Natural killer cell (primary cell): ENCODE measurements around the gene ZFP37. TPM values are rescaled to one million over a fixed set of nuclear protein-coding genes. Genes with fewer than 3 reads are reported as not detected.

Experiments
- ATAC-seq, 3 donors: fragments of 150-1000 bp in 2 of 3; fragments of 200-7000 bp in 1 of 3; cut with Tn5 transposase; 1 replicate in 1 of 3; 2 replicates in 2 of 3; pipeline ENCODE4 v1.10.0; 2021; ENCODE audit warnings: mild to moderate bottlenecking in 2 of 3, moderate library complexity in 2 of 3
- DNase-seq, 2 donors: peaks; one replicate each; pipeline versions ENCODE4 v3.0.0 to v3.0.0-alpha.2; 2013 to 2021; ENCODE audit warnings: mixed read lengths in 1 of 2
- H3K27ac ChIP-seq: one replicate; pipeline ENCODE4 v1.5.1; 2013; ENCODE audit warnings: mild to moderate bottlenecking, low read length
- H3K27me3 ChIP-seq: one replicate; pipeline ENCODE4 v1.6.1; 2013; ENCODE audit warnings: low read length; ENCODE audit not compliant: control insufficient read depth, insufficient read depth
- H3K36me3 ChIP-seq: one replicate; pipeline ENCODE4 v1.6.1; 2013; ENCODE audit warnings: low read length; ENCODE audit not compliant: control insufficient read depth, insufficient read depth
- H3K4me1 ChIP-seq: one replicate; pipeline ENCODE4 v1.6.1; 2013; ENCODE audit warnings: low read length; ENCODE audit not compliant: control insufficient read depth, insufficient read depth
- H3K4me3 ChIP-seq: one replicate; pipeline ENCODE4 v1.5.1; 2013; ENCODE audit warnings: low read length
- H3K9me3 ChIP-seq: one replicate; pipeline ENCODE4 v1.6.1; 2013; ENCODE audit warnings: low read length; ENCODE audit not compliant: control insufficient read depth, insufficient read depth
- H3K27ac Mint-ChIP-seq, 2 donors: one replicate each; pipeline ENCODE4 v1.8.0; 2022; ENCODE audit warnings: mild to moderate bottlenecking in 2 of 2, mixed read lengths in 2 of 2, moderate library complexity in 1 of 2
- H3K27me3 Mint-ChIP-seq, 2 donors: one replicate each; pipeline ENCODE4 v1.8.0; 2022; ENCODE audit warnings: low read depth in 2 of 2, mixed read lengths in 2 of 2
- H3K36me3 Mint-ChIP-seq: one replicate; pipeline ENCODE4 v1.8.0; 2022; ENCODE audit warnings: mixed read lengths
- H3K4me1 Mint-ChIP-seq, 2 donors: one replicate each; pipeline ENCODE4 v1.8.0; 2022; ENCODE audit warnings: mixed read lengths in 2 of 2
- H3K4me3 Mint-ChIP-seq: one replicate; pipeline ENCODE4 v1.8.0; 2022; ENCODE audit warnings: mild to moderate bottlenecking, moderate library complexity, mixed read lengths
- H3K9me3 Mint-ChIP-seq, 2 donors: one replicate each; pipeline ENCODE4 v1.8.0; 2022; ENCODE audit warnings: mixed read lengths in 2 of 2
- CTCF ChIP-seq: fragments of 200-600 bp; IDR thresholded peaks from one replicate; pipeline ENCODE4 v1.8.0; 2022; ENCODE audit warnings: antibody characterized with exemption
- WGBS: methylation state at CpG from one replicate; pipeline ENCODE4 v1.1.7; 2013; ENCODE audit warnings: missing lambda C conversion rate; ENCODE audit not compliant: insufficient coverage; 5-methylcytosine and 5-hydroxymethylcytosine counted together
- intact Hi-C: fragments of 100-400 bp; cut with micrococcal nuclease; formaldehyde crosslinking; loops from one replicate; pipeline ENCODE4 v1.14.2; 2022
- total RNA-seq, 4 donors: library from RNA; stranded (reverse); fragments of 120-200 nt in 1 of 4; gene quantifications; one replicate each; pipeline versions ENCODE4 v1.2.3 to v1.2.4, GENCODE V29; 2013 to 2022

Gene ZFP37
- total RNA-seq, 3 donors from 2014 or later (not counting 1 experiment from before 2014, with no cell fraction given), result 0.89 to 1.7 (median 1.3) TPM

- no peak for DNase-seq
- no peaks in the 10 kb centered on the region for H3K4me1 ChIP-seq
- H3K4me3 ChIP-seq, result no peak overlapping the region
- H3K36me3 Mint-ChIP-seq, result peaks cover 48% of the 10 kb centered on the region
- peaks cover 35% of the 10 kb centered on the region for H3K9me3 ChIP-seq
- H3K36me3 ChIP-seq, result no peaks in the 10 kb centered on the region
- intact Hi-C loops, result no loop called here
- 90% methylated on average over 2 of the region's 8 CpGs for WGBS
- TF ChIP-seq CTCF, result no peak
- H3K27me3 ChIP-seq, result no peaks in the 10 kb centered on the region
- H3K4me3 Mint-ChIP-seq, result no peak overlapping the region
- H3K27ac Mint-ChIP-seq, result no peak overlapping the region
- H3K9me3 Mint-ChIP-seq, result peaks cover 16 to 28% of the 10 kb centered on the region in 2 donors
- no peaks in the 10 kb centered on the region for H3K4me1 Mint-ChIP-seq
- no peak for ATAC-seq
- no peaks in the 10 kb centered on the region for H3K27me3 Mint-ChIP-seq
- no peak overlapping the region for H3K27ac ChIP-seq
Measured at GRCh38 chr9:112997236-112997941, 59.1 kb downstream of the ZFP37 start.

Other genes starting within 250 kb of the ZFP37 start
- under 1 TPM; 0.18 to 0.64 (median 0.23) TPM for gene SLC46A2, start 165.8 kb downstream of the ZFP37 start, total RNA-seq
- gene ZNF883, start 44.5 kb downstream of the ZFP37 start, total RNA-seq, result 1 to 10 TPM in 1 of 3 donors, under 1 TPM in 2; 0.95 to 1.4 (median 0.97) TPM
- 1 to 10 TPM; 4.9 to 7.9 (median 6.0) TPM for gene SLC31A2, start 94.3 kb upstream of the ZFP37 start, total RNA-seq
- 10 to 100 TPM; 35.0 to 37.9 (median 35.9) TPM for gene FKBP15, start 164.6 kb upstream of the ZFP37 start, total RNA-seq
- gene SLC31A1, start 164.8 kb upstream of the ZFP37 start, total RNA-seq, result 10 to 100 TPM in 2 of 3 donors, 1 to 10 TPM in 1; 7.9 to 27.8 (median 11.8) TPM
- gene CDC26, start 218.8 kb upstream of the ZFP37 start, total RNA-seq, result 10 to 100 TPM; 16.8 to 24.8 (median 21.5) TPM
- gene PRPF4, start 218.9 kb upstream of the ZFP37 start, total RNA-seq, result 10 to 100 TPM; 16.9 to 23.2 (median 21.1) TPM
- gene RNF183, start 246.7 kb upstream of the ZFP37 start, total RNA-seq, result not detected